ENCODE results near the gene HSPA12A.
"Not testable (repeated sequence)": the region's sequence is repeated elsewhere in the genome, so short reads cannot be mapped to it uniquely, and the experiment has no call there.

The HSPA12A gene

GRCh38 chr10:116713846-116714245, 28.5 kb downstream of the HSPA12A start:
- DNase-seq = no peak

GRCh38 chr10:116712989-116713543, 29.3 kb downstream of the HSPA12A start:
- no peak for DNase-seq

- no peak for DNase-seq
Observed at GRCh38 chr10:116712519-116712918, 29.8 kb downstream of the HSPA12A start.

- DNase-seq = not testable (repeated sequence)
Observed at GRCh38 chr10:116711803-116712202, 30.6 kb downstream of the HSPA12A start.

- no peak for DNase-seq
Observed at GRCh38 chr10:116710076-116710475, 32.3 kb downstream of the HSPA12A start.

GRCh38 chr10:116708877-116709276, 33.5 kb downstream of the HSPA12A start:
- DNase-seq = no peak

- no peak for DNase-seq
Observed at GRCh38 chr10:116708391-116708821, 34.0 kb downstream of the HSPA12A start.

- no peak for DNase-seq
Observed at GRCh38 chr10:116707981-116708380, 34.4 kb downstream of the HSPA12A start.

- DNase-seq = no peak
Observed at GRCh38 chr10:116706281-116706680, 36.1 kb downstream of the HSPA12A start.

GRCh38 chr10:116705498-116705897, 36.9 kb downstream of the HSPA12A start:
- DNase-seq = no peak

GRCh38 chr10:116704926-116705325, 37.4 kb downstream of the HSPA12A start:
- no peak for DNase-seq

- no peak for DNase-seq
Observed at GRCh38 chr10:116702165-116702564, 40.2 kb downstream of the HSPA12A start.

- DNase-seq = no peak
Observed at GRCh38 chr10:116699471-116700150, 42.8 kb downstream of the HSPA12A start.

- DNase-seq = no peak
Observed at GRCh38 chr10:116699049-116699448, 43.3 kb downstream of the HSPA12A start.

- no peak for DNase-seq
Observed at GRCh38 chr10:116698364-116698763, 44.0 kb downstream of the HSPA12A start.

- no peak for DNase-seq
Observed at GRCh38 chr10:116697816-116698215, 44.5 kb downstream of the HSPA12A start.

GRCh38 chr10:116696919-116697318, 45.4 kb downstream of the HSPA12A start:
- no peak for DNase-seq

- no peak for DNase-seq
Observed at GRCh38 chr10:116694927-116695268, 47.5 kb downstream of the HSPA12A start.

- DNase-seq = no peak
Observed at GRCh38 chr10:116694243-116694926, 48.0 kb downstream of the HSPA12A start.

GRCh38 chr10:116692225-116692624, 50.1 kb downstream of the HSPA12A start:
- DNase-seq = no peak

GRCh38 chr10:116691635-116692034, 50.7 kb downstream of the HSPA12A start:
- DNase-seq = no peak

- DNase-seq = no peak
Observed at GRCh38 chr10:116690356-116691322, 51.7 kb downstream of the HSPA12A start.

- no peak for DNase-seq
Observed at GRCh38 chr10:116689744-116690143, 52.6 kb downstream of the HSPA12A start.
